NCI-H2196 (cell line): ENCODE measurements around the gene PRPF6.

Source experiments
- DNase-seq: peaks from one replicate; lab custom pipeline; 2025; ENCODE audit not compliant: unreplicated experiment; lab: John Stamatoyannopoulos, UW

PRPF6 gene

DNA sequence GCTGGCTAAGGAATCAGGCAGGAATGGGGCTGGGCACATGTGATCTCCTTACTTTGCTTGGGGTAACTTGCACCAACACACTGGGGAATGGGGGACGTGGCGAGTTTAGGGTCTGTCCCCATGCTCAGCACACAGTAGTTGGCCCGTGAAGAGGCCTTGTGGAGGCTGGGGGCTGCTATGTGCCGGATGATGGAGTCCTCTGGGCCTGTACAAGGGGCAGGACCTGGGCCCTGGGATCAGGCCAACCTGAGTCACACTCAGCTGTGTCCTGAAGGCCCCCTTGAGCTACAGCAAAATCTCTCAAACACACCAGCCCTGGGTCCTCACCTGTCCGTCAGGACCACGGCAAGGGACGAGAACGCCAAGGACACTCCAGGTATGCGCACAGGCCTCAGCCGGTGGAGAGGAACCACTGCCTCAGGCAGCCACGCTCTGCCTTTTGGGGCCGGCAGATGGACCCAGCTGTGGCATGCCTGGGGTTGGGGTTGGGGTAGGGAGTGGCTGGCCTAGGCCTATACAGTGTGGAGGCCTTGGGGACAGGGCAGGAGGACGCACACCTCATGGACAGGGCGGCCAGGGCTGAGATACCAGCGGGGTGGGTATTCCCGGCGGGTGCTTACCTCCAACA lies 35.8 kb upstream of the PRPF6 start:
- no peak for DNase-seq

GRCh38 chr20:63945921-63946920 lies 34.7 kb upstream of the PRPF6 start:
- DNase-seq, result no peak

- DNase-seq, result no peak
These were observed 33.8 kb upstream of the PRPF6 start for GRCh38 chr20:63946986-63947637.

- no peak for DNase-seq
These were observed 33.1 kb upstream of the PRPF6 start for GRCh38 chr20:63947638-63948456.

GRCh38 chr20:63950701-63951397 lies 30.1 kb upstream of the PRPF6 start:
- no peak for DNase-seq

DNA sequence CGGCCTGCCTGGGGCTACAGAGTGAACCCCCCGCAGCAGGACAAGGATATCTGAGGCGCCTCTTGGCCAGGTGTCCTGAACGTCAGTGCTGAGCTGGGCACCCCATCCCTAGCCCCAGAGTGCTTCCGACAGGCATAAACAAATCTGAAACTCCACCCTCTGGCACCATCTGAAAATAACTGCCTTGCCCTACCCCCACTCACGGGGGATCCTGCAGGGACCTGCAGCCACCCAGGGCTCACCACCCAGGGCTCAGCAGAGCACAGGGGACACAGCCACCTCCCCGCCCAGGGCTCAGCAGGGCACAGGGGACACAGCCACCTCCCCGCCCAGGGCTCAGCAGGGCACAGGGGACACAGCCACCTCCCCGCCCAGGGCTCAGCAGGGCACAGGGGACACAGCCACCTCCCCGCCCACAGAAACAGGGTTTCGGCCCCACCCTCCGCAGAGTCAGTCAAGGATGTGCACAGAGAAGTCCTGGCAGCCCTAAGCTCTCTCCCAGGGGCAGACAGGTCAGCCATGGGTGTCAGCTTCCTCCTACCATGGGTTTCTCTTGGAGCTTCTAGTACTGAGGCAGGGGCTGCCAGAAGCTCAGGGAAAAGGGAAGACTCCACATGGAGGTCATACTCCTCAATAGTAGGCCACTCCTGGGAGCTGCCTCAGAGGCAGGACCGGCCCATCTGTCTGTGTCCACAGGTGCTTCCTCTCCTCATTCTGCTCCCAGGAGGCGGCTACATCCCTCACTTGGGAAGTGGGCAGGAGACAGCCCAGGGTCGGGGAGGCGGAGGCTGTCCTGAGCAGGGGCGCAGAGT lies 29.3 kb upstream of the PRPF6 start:
- no peak for DNase-seq

DNA sequence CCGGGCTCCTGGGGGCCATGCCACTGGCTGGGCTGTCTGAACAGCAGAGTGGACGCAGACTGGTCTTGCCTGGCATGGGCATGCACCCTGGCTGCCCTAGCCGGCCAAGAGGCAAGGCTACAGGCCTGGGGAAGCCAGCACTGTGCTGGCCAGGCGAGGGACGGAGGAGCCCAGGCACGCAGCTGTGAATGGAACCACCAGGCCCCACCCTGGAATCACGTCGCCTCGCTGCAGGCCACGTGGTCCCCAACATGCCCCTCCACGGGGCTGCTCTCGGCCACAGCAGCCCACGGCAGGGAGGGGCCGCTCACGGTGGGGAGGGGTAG lies 28.8 kb upstream of the PRPF6 start:
- DNase-seq, result no peak

DNA sequence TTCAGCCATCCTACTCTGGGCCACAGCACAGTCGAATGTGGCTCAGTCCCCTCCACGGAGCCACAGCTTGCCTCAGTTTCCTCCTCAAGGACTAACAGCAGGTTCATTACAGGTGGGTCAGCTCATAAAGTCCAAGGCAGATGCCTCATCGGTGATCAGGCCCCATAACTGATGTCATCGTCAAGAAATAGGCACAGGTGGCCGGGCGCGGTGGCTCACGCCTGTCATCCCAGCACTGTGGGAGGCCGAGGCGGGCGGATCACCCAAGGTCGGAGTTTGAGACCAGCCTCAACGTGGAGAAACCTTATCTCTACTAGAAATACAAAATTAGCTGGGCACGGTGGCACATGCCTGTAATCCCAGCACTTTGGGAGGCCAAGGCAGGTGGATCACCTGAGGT lies 28.2 kb upstream of the PRPF6 start:
- no peak for DNase-seq

GRCh38 chr20:63953764-63954429 lies 27.0 kb upstream of the PRPF6 start:
- DNase-seq, result no peak

GRCh38 chr20:63955281-63955826 lies 25.6 kb upstream of the PRPF6 start:
- DNase-seq, result no peak

- DNase-seq, result peak; percentile 90
These were observed 24.9 kb upstream of the PRPF6 start, which contains the start of gene UCKL1 for GRCh38 chr20:63955827-63956663. Gene UCKL1 (minus strand): TSS chr20:63956416. CDS start chr20:63956372, 44 bp downstream.

DNA sequence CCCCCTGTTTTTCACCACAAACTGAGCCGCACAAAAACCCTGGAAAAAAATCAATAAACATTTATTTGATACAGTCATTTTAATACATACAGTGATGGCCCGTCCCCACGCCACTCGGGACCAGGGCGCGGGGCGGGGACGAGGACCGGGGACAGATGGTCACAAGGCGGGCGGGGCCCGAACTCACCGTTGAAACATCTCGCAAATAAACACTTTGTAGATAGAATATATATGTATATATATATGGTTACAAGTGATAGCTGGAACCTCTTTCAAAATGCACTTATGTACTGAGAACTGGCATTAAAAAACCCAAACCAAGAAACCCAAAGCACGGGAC lies 24.3 kb upstream of the PRPF6 start:
- no peak for DNase-seq

GRCh38 chr20:63957004-63957689 lies 23.8 kb upstream of the PRPF6 start:
- peak; percentile 84 for DNase-seq

- DNase-seq, result peak; percentile 77
These were observed 23.1 kb upstream of the PRPF6 start for GRCh38 chr20:63957690-63958441.

DNA sequence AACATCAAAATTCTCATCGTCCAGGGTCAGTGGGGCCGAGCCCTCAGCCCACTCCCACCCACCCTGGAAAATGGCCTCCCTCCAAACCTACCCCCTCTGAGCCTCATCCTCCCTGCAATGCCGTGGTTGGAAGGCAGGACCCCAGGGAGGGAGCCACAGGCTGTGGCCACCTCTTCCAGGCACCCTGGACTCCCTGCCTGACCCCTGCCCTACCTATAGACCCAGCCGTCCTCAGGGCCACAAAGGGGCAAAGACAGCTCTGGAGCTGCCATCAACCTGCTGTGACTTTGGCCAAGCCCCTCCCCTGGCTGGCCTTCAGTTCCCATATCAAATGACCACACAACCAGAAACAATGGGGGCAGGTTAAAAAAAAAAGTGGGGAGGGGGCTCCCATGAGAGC lies 22.5 kb upstream of the PRPF6 start:
- no peak for DNase-seq

DNA sequence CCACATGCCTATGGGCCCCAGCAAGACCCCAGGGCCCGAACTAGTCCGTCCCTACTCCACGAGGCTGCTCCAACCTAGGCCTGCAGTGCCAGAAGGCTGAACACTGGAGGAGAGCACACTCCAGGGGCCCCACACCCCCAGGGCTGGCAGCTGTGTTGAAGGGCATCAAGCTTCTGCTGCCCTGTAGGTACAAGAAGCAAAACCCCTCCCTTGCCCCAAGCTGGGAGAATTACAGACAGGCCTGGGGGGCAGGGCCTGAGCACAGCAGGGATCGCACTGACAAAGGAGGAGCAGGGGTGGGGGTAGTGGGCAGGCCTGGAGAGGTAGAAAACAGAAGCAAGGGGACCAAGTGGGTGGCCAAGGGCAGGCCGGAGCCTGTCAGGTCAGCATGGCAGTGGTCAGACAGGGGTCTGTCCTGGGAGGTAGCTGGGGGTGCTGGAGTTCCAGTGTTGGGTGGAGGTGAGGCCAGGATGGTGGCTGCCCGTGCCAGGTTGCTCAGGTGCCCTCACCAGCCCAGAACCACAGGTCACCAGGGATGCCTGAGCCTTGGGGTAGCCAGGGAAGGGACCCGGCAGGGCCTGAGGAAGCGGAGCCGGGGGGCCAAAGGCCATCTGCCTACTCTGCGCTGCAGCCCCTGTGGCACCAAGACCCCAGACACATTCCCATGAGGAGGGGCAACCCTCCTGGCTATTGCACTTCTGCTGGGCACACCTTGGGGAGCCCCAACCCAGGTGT lies 21.8 kb upstream of the PRPF6 start:
- no peak for DNase-seq
